Panc1 (cell line): ENCODE data around the gene NAB2. TPM values are rescaled to one million over a fixed set of nuclear protein-coding genes. Genes with fewer than 3 reads are reported as not detected.

ENCODE experiments used
- ATAC-seq: fragments of 200-7000 bp; cut with Tn5 transposase; 2 replicates; pipeline ENCODE4 v1.9.1; 2020; ENCODE audit warnings: mild to moderate bottlenecking, moderate library complexity
- BruUV-seq: library from RNA; stranded (reverse); fragments of 400-500 nt; replicated peaks from 2 replicates; lab custom pipeline; 2021; lab: Mats Ljungman, UMichigan
- CTCF ChIA-PET: fragments of 300-600 bp; sonication (Branson Sonifier 250); formaldehyde crosslinking; loops from one replicate; lab custom pipeline; 2022; ENCODE audit warnings: antibody characterized with exemption; lab: Charles Lee
- POLR2A ChIA-PET: fragments of 300-600 bp; sonication (Branson Sonifier 250); formaldehyde crosslinking; loops from one replicate; lab custom pipeline; 2022; ENCODE audit warnings: antibody characterized with exemption; lab: Charles Lee
- DNase-seq: peaks from one replicate; pipeline ENCODE4 v3.0.0-alpha.2; 2010; ENCODE audit warnings: low read depth, low spot score
- H3K27ac ChIP-seq: 2 replicates; pipeline ENCODE4 v1.5.1; 2011; ENCODE audit warnings: mild to moderate bottlenecking, low read length, inconsistent platforms
- H3K27me3 ChIP-seq: fragments of 200-500 bp; sonication (Bioruptor generic); 2 replicates; pipeline ENCODE4 v1.6.0; 2014; ENCODE audit warnings: low read length, inconsistent platforms; ENCODE audit not compliant: control insufficient read depth, insufficient read depth
- H3K36me3 ChIP-seq: fragments of 200-500 bp; sonication (Bioruptor generic); 2 replicates; pipeline ENCODE4 v1.5.1; 2014; ENCODE audit warnings: inconsistent platforms, mild to moderate bottlenecking, low read length, moderate library complexity; ENCODE audit not compliant: control insufficient read depth, insufficient read depth
- H3K4me1 ChIP-seq: 2 replicates; pipeline ENCODE4 v1.5.1; 2011; ENCODE audit warnings: inconsistent platforms, mild to moderate bottlenecking, low read length, moderate library complexity; ENCODE audit not compliant: control insufficient read depth, insufficient read depth
- H3K4me3 ChIP-seq, 2 experiments: 2 replicates each; pipeline ENCODE4 v1.5.1; 2011 to 2012; ENCODE audit warnings: low read depth in 2 of 2, low read length in 2 of 2, mild to moderate bottlenecking in 2 of 2, inconsistent platforms in 1 of 2, moderate library complexity in 1 of 2
- H3K9me3 ChIP-seq: fragments of 200-500 bp; sonication (Bioruptor generic); 2 replicates; pipeline ENCODE4 v1.5.1; 2014; ENCODE audit warnings: low read depth, mild to moderate bottlenecking, inconsistent platforms, low read length, moderate library complexity; ENCODE audit not compliant: control insufficient read depth, insufficient read depth
- POLR2AphosphoS5 ChIP-seq: IDR thresholded peaks from 2 replicates; pipeline ENCODE4 v1.6.1; 2012; ENCODE audit warnings: mild to moderate bottlenecking, low read depth, low read length, moderate library complexity
- SIN3A ChIP-seq: IDR thresholded peaks from 2 replicates; pipeline ENCODE4 v1.6.1; 2012; ENCODE audit warnings: low read depth, mild to moderate bottlenecking, low read length, moderate library complexity, borderline replicate concordance; ENCODE audit not compliant: insufficient read depth
- TCF7L2 ChIP-seq: IDR thresholded peaks from 2 replicates; pipeline ENCODE4 v1.6.1; 2011; ENCODE audit warnings: mild to moderate bottlenecking, low read depth, low read length, inconsistent platforms
- in situ Hi-C: cut with HindIII; loops from 2 replicates; pipeline ENCODE4 v1.10.0; 2016; ENCODE audit warnings: low sequenced_read_pairs, low pct_unique_long_range_greater_than_20kb
- intact Hi-C: fragments of 100-400 bp; cut with micrococcal nuclease; formaldehyde crosslinking; loops from one replicate; pipeline ENCODE4 v1.10.0; 2022; ENCODE audit not compliant: unreplicated experiment
- total RNA-seq: library from RNA; stranded (reverse); gene quantifications from one replicate; pipeline ENCODE4 v1.2.1, GENCODE V29; 2021; ENCODE audit not compliant: unreplicated experiment
- TF ChIP-seq, protein P1 (sequence below), 2 experiments: IDR thresholded peaks; 2 replicates each; pipeline ENCODE4 v1.6.1; 2011 to 2012; ENCODE audit warnings: low read depth in 2 of 2, control low read depth in 1 of 2, low read length in 1 of 2, mild to moderate bottlenecking in 1 of 2, moderate library complexity in 1 of 2; ENCODE audit not compliant: insufficient read depth in 1 of 2
- TF ChIP-seq, protein P2 (sequence below): fragments of 450-650 bp; IDR thresholded peaks from 2 replicates; pipeline ENCODE4 v1.5.1; 2017; ENCODE audit warnings: mild to moderate bottlenecking

NAB2 gene
- total RNA-seq, 1 experiment from 2014 or later = 13.9 TPM

DNA sequence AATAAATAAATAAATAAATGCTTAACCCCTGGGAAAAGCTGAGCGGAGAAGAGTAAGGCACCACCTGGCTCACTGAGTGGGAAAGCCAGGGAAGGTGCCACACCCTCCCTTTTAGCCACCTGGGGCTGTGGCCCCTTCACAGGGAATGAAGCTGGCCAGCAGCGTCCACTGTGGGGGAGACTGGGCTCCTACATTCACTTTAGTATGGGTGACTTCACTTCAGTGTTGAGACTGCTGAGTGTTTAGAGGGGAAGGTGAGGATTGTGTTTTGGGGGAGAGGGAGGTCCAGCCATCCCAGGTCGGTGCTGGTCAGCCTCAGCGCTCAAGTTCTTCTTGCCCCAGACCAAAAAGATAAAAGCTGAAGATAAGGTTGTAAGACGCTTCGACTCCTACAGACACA lies 1.6 kb downstream of the NAB2 start:
- CTCF ChIA-PET = interaction anchor here (2.4 kb wide), 1 partner anchor 21 kb away, joined by 7 read pairs; no protein-coding TSS in a partner anchor
- Histone ChIP-seq H3K27ac (peak overlapping the region; percentile 39; the same call in 1 of the 2 replicates), H3K9me3 (no peaks in the 10 kb centered on the region), H3K4me3 (peak overlapping the region; percentile 74 to 76; a peak in 3 of 4 replicates), H3K36me3 (peaks cover 5% of the 10 kb centered on the region; the same call in 1 of the 2 replicates), H3K4me1 (peaks cover 21% of the 10 kb centered on the region), H3K27me3 (no peaks in the 10 kb centered on the region)
- ATAC-seq (no peak), DNase-seq (no peak)
- POLR2A ChIA-PET = no interaction called here
- in situ Hi-C loops (no loop called here), intact Hi-C loops (no loop called here)
- TF ChIP-seq TCF7L2 (no peak), SIN3A (no peak), POLR2AphosphoS5 (no peak)
- TF ChIP-seq, protein P1, sequence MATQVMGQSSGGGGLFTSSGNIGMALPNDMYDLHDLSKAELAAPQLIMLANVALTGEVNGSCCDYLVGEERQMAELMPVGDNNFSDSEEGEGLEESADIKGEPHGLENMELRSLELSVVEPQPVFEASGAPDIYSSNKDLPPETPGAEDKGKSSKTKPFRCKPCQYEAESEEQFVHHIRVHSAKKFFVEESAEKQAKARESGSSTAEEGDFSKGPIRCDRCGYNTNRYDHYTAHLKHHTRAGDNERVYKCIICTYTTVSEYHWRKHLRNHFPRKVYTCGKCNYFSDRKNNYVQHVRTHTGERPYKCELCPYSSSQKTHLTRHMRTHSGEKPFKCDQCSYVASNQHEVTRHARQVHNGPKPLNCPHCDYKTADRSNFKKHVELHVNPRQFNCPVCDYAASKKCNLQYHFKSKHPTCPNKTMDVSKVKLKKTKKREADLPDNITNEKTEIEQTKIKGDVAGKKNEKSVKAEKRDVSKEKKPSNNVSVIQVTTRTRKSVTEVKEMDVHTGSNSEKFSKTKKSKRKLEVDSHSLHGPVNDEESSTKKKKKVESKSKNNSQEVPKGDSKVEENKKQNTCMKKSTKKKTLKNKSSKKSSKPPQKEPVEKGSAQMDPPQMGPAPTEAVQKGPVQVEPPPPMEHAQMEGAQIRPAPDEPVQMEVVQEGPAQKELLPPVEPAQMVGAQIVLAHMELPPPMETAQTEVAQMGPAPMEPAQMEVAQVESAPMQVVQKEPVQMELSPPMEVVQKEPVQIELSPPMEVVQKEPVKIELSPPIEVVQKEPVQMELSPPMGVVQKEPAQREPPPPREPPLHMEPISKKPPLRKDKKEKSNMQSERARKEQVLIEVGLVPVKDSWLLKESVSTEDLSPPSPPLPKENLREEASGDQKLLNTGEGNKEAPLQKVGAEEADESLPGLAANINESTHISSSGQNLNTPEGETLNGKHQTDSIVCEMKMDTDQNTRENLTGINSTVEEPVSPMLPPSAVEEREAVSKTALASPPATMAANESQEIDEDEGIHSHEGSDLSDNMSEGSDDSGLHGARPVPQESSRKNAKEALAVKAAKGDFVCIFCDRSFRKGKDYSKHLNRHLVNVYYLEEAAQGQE (IDR thresholded peaks at IDR 0.05; ENCODE audit: insufficient read depth in 1 of 2, low read depth in 2 of 2, low read length in 1 of 2) = no peak
- TF ChIP-seq, protein P2, sequence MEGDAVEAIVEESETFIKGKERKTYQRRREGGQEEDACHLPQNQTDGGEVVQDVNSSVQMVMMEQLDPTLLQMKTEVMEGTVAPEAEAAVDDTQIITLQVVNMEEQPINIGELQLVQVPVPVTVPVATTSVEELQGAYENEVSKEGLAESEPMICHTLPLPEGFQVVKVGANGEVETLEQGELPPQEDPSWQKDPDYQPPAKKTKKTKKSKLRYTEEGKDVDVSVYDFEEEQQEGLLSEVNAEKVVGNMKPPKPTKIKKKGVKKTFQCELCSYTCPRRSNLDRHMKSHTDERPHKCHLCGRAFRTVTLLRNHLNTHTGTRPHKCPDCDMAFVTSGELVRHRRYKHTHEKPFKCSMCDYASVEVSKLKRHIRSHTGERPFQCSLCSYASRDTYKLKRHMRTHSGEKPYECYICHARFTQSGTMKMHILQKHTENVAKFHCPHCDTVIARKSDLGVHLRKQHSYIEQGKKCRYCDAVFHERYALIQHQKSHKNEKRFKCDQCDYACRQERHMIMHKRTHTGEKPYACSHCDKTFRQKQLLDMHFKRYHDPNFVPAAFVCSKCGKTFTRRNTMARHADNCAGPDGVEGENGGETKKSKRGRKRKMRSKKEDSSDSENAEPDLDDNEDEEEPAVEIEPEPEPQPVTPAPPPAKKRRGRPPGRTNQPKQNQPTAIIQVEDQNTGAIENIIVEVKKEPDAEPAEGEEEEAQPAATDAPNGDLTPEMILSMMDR = no peak
- BruUV-seq = TSS peak; percentile 61

DNA sequence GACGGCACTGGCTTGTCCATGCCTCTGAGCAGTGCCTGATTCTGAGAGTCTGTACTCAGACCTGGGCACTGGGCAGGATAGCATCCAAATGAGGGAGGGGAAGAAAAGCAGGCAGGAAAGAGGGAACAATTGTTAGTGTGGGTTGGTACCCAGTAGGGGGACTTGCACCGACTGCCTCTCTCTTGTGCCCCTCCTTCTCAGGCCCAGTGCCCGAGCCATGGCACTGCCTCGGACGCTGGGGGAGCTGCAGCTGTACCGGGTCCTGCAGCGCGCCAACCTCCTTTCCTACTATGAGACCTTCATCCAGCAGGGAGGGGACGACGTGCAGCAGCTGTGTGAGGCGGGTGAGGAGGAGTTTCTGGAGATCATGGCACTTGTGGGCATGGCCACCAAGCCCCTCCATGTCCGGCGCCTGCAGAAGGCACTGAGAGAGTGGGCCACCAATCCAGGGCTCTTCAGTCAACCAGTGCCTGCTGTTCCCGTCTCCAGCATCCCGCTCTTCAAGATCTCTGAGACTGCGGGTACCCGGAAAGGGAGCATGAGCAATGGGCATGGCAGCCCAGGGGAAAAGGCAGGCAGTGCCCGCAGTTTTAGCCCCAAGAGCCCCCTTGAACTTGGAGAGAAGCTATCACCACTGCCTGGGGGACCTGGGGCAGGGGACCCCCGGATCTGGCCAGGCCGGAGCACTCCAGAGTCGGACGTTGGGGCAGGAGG lies 2.2 kb downstream of the NAB2 start:
- TF ChIP-seq, protein P1 (IDR thresholded peaks at IDR 0.05; ENCODE audit: insufficient read depth in 1 of 2, low read depth in 2 of 2, low read length in 1 of 2) = no peak
- TF ChIP-seq POLR2AphosphoS5 (no peak), SIN3A (no peak), TCF7L2 (no peak)
- TF ChIP-seq, protein P2 = no peak
- no peaks in the 10 kb centered on the region for H3K9me3 ChIP-seq
- no peak for ATAC-seq
- peaks cover 5% of the 10 kb centered on the region; the same call in 1 of the 2 replicates for H3K36me3 ChIP-seq
- ChIA-PET CTCF (interaction anchor here (2.4 kb wide), 1 partner anchor 22 kb away, joined by 7 read pairs; no protein-coding TSS in a partner anchor), POLR2A (no interaction called here)
- H3K27me3 ChIP-seq = no peaks in the 10 kb centered on the region
- BruUV-seq = no TSS peak
- no peak overlapping the region for H3K4me3 ChIP-seq
- intact Hi-C loops = no loop called here
- H3K27ac ChIP-seq = no peak overlapping the region
- no peak for DNase-seq
- H3K4me1 ChIP-seq = peaks cover 18% of the 10 kb centered on the region
- in situ Hi-C loops = no loop called here
